AG04450 (cell line): ENCODE results near the gene KCTD7. TPM values are rescaled to one million over a fixed set of nuclear protein-coding genes. Genes with fewer than 3 reads are reported as not detected.
A peak's percentile ranks its signal among the peaks of the same experiment; 100 is the strongest.
"Not testable (repeated sequence)": the region's sequence is repeated elsewhere in the genome, so short reads cannot be mapped to it uniquely, and the experiment has no call there.

Experiments used
- CTCF ChIA-PET: fragments of 300-600, 350-600 bp; formaldehyde crosslinking; extraction: SDS; loops from one replicate; lab custom pipeline; 2022; ENCODE audit warnings: antibody characterized with exemption, inconsistent platforms; lab: Charles Lee
- POLR2A ChIA-PET: fragments of 350-600 bp; formaldehyde crosslinking; extraction: SDS; loops from one replicate; lab custom pipeline; 2021; ENCODE audit warnings: antibody characterized with exemption, inconsistent platforms; lab: Yijun Ruan, JAX
- DNase-seq: peaks from one replicate; pipeline ENCODE4 v3.0.0-alpha.2; 2011; ENCODE audit warnings: low read depth, low spot score
- H3K27ac ChIP-seq: one replicate; pipeline ENCODE4 v1.5.1; 2012; ENCODE audit warnings: low read depth, low read length, control low read depth
- H3K27me3 ChIP-seq: one replicate; pipeline ENCODE4 v1.6.0; 2012; ENCODE audit warnings: low read length; ENCODE audit not compliant: control insufficient read depth, insufficient read depth
- H3K4me3 ChIP-seq: 2 replicates; pipeline ENCODE4 v1.5.1; 2011; ENCODE audit warnings: mild to moderate bottlenecking, low read depth, low read length, control low read depth
- H3K9me3 ChIP-seq: 2 replicates; pipeline ENCODE4 v1.5.1; 2012; ENCODE audit warnings: low read length; ENCODE audit not compliant: control insufficient read depth, insufficient read depth
- CTCF ChIP-seq: IDR thresholded peaks from 2 replicates; pipeline ENCODE4 v1.5.1; 2011; ENCODE audit warnings: low read depth, low read length, control low read depth, inconsistent platforms
- polyA plus RNA-seq: library from polyadenylated mRNA; depleted of rRNA; stranded (reverse); fragments of >200 nt; gene quantifications from 2 replicates; pipeline ENCODE4 v1.2.3, GENCODE V29; 2011

KCTD7 gene
- polyA plus RNA-seq, 1 experiment: 14.7 TPM

GRCh38 chr7:66654275-66655112 is 25.8 kb downstream of the KCTD7 start:
- TF ChIP-seq CTCF: no peak
- ChIA-PET CTCF (no interaction called here), POLR2A (interaction anchor here (0.5 to 2.5 kb wide), 10 partner anchors 10 to 286 kb away, joined by 3 to 17 read pairs (median 4); partner anchors contain the start of genes KCTD7 and RABGEF1)
- DNase-seq: peak; percentile 94
- H3K27ac ChIP-seq: peak overlapping the region; percentile 99
- peak overlapping the region; percentile 87 for H3K4me3 ChIP-seq
- no peaks in the 10 kb centered on the region for H3K27me3 ChIP-seq
- peaks cover 4% of the 10 kb centered on the region; the same call in 1 of the 2 replicates for H3K9me3 ChIP-seq

- H3K27ac ChIP-seq: peak overlapping the region; percentile 99
- H3K27me3 ChIP-seq, H3K9me3 ChIP-seq, DNase-seq: not testable (repeated sequence)
- POLR2A ChIA-PET: interaction anchor here (0.6 to 2.5 kb wide), 7 partner anchors 14 to 580 kb away, joined by 3 to 17 read pairs (median 4); partner anchors contain the start of genes ASL, KCTD7 and RABGEF1
- CTCF ChIA-PET: interaction anchor here (0.7 kb wide), 1 partner anchor 530 kb away, joined by 3 read pairs; no protein-coding TSS in a partner anchor
- peak overlapping the region; percentile 87 for H3K4me3 ChIP-seq
These were observed 26.6 kb downstream of the KCTD7 start for GRCh38 chr7:66655113-66655806.

GRCh38 chr7:66655826-66656485 is 27.3 kb downstream of the KCTD7 start:
- H3K9me3 ChIP-seq, CTCF ChIA-PET, H3K27me3 ChIP-seq, DNase-seq: not testable (repeated sequence)
- H3K4me3 ChIP-seq: peak overlapping the region; percentile 87
- peak overlapping the region; percentile 39 for H3K27ac ChIP-seq
- POLR2A ChIA-PET: interaction anchor here (0.6 to 2.5 kb wide), 3 partner anchors 27 to 580 kb away, joined by 3 to 17 read pairs (median 5); partner anchors contain the start of genes ASL and KCTD7

GRCh38 chr7:66657798-66658197 is 29.1 kb downstream of the KCTD7 start:
- DNase-seq: no peak
- H3K27me3 ChIP-seq: no peaks in the 10 kb centered on the region
- no peak overlapping the region for H3K27ac ChIP-seq
- ChIA-PET POLR2A (interaction anchor here (0.5 to 0.6 kb wide), 2 partner anchors 12 to 80 kb away, joined by 3 to 4 read pairs; no protein-coding TSS in a partner anchor), CTCF (no interaction called here)
- H3K9me3 ChIP-seq: peaks cover 9% of the 10 kb centered on the region
- TF ChIP-seq CTCF: no peak
- no peak overlapping the region for H3K4me3 ChIP-seq

GRCh38 chr7:66662646-66663264 is 34.1 kb downstream of the KCTD7 start:
- DNase-seq: no peak
- no peaks in the 10 kb centered on the region for H3K27me3 ChIP-seq
- H3K9me3 ChIP-seq: peaks cover 6% of the 10 kb centered on the region; the same call in 1 of the 2 replicates
- ChIA-PET CTCF (no interaction called here), POLR2A (no interaction called here)
- peak overlapping the region; percentile 2 for H3K27ac ChIP-seq
- no peak for TF ChIP-seq CTCF
- no peak overlapping the region for H3K4me3 ChIP-seq
